Loucy (cell line): Measurements from ENCODE around the gene SLC6A2.

Source experiments
- CTCF ChIP-seq: fragments of 200-600 bp; sonication (generic); conservative IDR thresholded peaks from 2 replicates; pipeline ENCODE4 v1.5.1; 2014; ENCODE audit warnings: mild to moderate bottlenecking, antibody characterized with exemption, low read length
- EZH2phosphoT487 ChIP-seq: fragments of 200-600 bp; IDR thresholded peaks from 2 replicates; pipeline ENCODE4 v1.6.1; 2018; ENCODE audit warnings: antibody characterized with exemption, mild to moderate bottlenecking, moderate library complexity, borderline replicate concordance

GRCh38 chr16:55695595-55695994 lies 39.8 kb downstream of the SLC6A2 start:
- TF ChIP-seq CTCF (no peak), EZH2phosphoT487 (no peak)
